HCT116 (cell line): ENCODE data around the gene TRIM31. TPM values are rescaled to one million over a fixed set of nuclear protein-coding genes. Genes with fewer than 3 reads are reported as not detected.
A peak's percentile ranks its signal among the peaks of the same experiment; 100 is the strongest.

Source experiments
- ATAC-seq: fragments of 200-7000 bp; cut with Tn5 transposase; 2 replicates; pipeline ENCODE4 v1.9.1; 2020; ENCODE audit warnings: mild to moderate bottlenecking, moderate library complexity
- BruUV-seq: library from RNA; stranded (reverse); fragments of 400-500 nt; replicated peaks from 2 replicates; lab custom pipeline; 2021; lab: Mats Ljungman, UMichigan
- CTCF ChIA-PET: fragments of 300-600 bp; sonication (Branson Sonifier 250); formaldehyde crosslinking; loops from one replicate; lab custom pipeline; 2021; ENCODE audit warnings: antibody characterized with exemption; lab: Charles Lee
- POLR2A ChIA-PET: fragments of 300-600, 350-600 bp; sonication (Branson Sonifier 250); formaldehyde crosslinking; loops from one replicate; lab custom pipeline; 2021; ENCODE audit warnings: antibody characterized with exemption; lab: Charles Lee
- RAD21 ChIA-PET, 2 experiments: fragments of 300-600 bp; sonication (Branson Sonifier 250); formaldehyde crosslinking; loops; one replicate each; lab custom pipeline; 2023; ENCODE audit warnings: low total read pairs in 2 of 2; ENCODE audit not compliant: uncharacterized antibody in 2 of 2, unreplicated experiment in 2 of 2, low non-redundant PET in 1 of 2; lab: Charles Lee
- DNase-seq: peaks from one replicate; pipeline ENCODE4 v3.0.0-alpha.2; 2010; ENCODE audit warnings: low read depth, low spot score
- H2AFZ ChIP-seq: fragments of 200-600 bp; shearing (Covaris generic), sonication (generic); 2 replicates; pipeline ENCODE4 v1.6.1; 2017; ENCODE audit warnings: low read depth, mixed run types, mixed read lengths, antibody characterized with exemption, low read length; ENCODE audit not compliant: poor library complexity, severe bottlenecking
- H3K27ac ChIP-seq: 2 replicates; pipeline ENCODE4 v1.5.1; 2012; ENCODE audit warnings: low read depth, low read length
- H3K27me3 ChIP-seq: fragments of 200-600 bp; sonication (generic); 2 replicates; pipeline ENCODE4 v1.6.1; 2016; ENCODE audit warnings: mixed run types, low read length, mixed read lengths; ENCODE audit not compliant: insufficient read depth
- H3K36me3 ChIP-seq, 2 experiments: fragments of 200-500 bp in 1 of 2; fragments of 200-600 bp in 1 of 2; sonication (Bioruptor generic) in 1 of 2; sonication (generic) in 1 of 2; 2 replicates each; pipeline versions ENCODE4 v1.5.1 to v1.6.1; 2014 to 2016; ENCODE audit warnings: low read length in 2 of 2, inconsistent platforms in 1 of 2, mixed read lengths in 1 of 2, mixed run types in 1 of 2; ENCODE audit not compliant: insufficient read depth in 2 of 2, control insufficient read depth in 1 of 2
- H3K4me1 ChIP-seq, 2 experiments: fragments of 200-600 bp in 1 of 2; sonication (generic) in 1 of 2; 2 replicates each; pipeline versions ENCODE4 v1.5.1 to v1.6.1; 2012 to 2017; ENCODE audit warnings: low read length in 2 of 2, inconsistent platforms in 1 of 2, mild to moderate bottlenecking in 1 of 2, mixed read lengths in 1 of 2, mixed run types in 1 of 2, moderate library complexity in 1 of 2; ENCODE audit not compliant: insufficient read depth in 2 of 2, control insufficient read depth in 1 of 2
- H3K4me2 ChIP-seq: fragments of 200-600 bp; sonication (generic); 2 replicates; pipeline ENCODE4 v1.6.1; 2017; ENCODE audit warnings: mixed run types, low read length, mixed read lengths
- H3K4me3 ChIP-seq, 2 experiments: fragments of 200-600 bp in 1 of 2; sonication (generic) in 1 of 2; replicated peaks in 1 of 2; 2 replicates each; pipeline ENCODE4 v1.5.1; 2011 to 2016; ENCODE audit warnings: low read length in 2 of 2, control low read depth in 1 of 2, low read depth in 1 of 2, mild to moderate bottlenecking in 1 of 2, mixed read lengths in 1 of 2, mixed run types in 1 of 2
- H3K79me2 ChIP-seq: fragments of 200-600 bp; sonication (generic); 2 replicates; pipeline ENCODE4 v1.6.1; 2017; ENCODE audit warnings: mild to moderate bottlenecking, mixed run types, low read length, moderate library complexity, mixed read lengths; ENCODE audit not compliant: insufficient read depth
- H3K9ac ChIP-seq: fragments of 200-600 bp; sonication (generic); 2 replicates; pipeline ENCODE4 v1.6.1; 2016; ENCODE audit warnings: low read length, mixed read lengths
- H3K9me2 ChIP-seq: fragments of 200-600 bp; sonication (generic), shearing (Covaris generic); 2 replicates; pipeline ENCODE4 v1.6.1; 2017; ENCODE audit warnings: mixed run types, mild to moderate bottlenecking, moderate library complexity; ENCODE audit not compliant: insufficient read depth
- H3K9me3 ChIP-seq, 2 experiments: fragments of 200-500 bp in 1 of 2; fragments of 200-600 bp in 1 of 2; sonication (Bioruptor generic) in 1 of 2; sonication (generic) in 1 of 2; 2 replicates each; pipeline ENCODE4 v1.6.1; 2014 to 2017; ENCODE audit warnings: low read length in 2 of 2, mixed read lengths in 2 of 2, inconsistent platforms in 1 of 2, low read depth in 1 of 2, mild to moderate bottlenecking in 1 of 2, mixed run types in 1 of 2, moderate library complexity in 1 of 2; ENCODE audit not compliant: control insufficient read depth in 1 of 2, insufficient read depth in 1 of 2
- H4K20me1 ChIP-seq: fragments of 200-600 bp; sonication (generic), shearing (Covaris generic); 2 replicates; pipeline ENCODE4 v1.6.1; 2017; ENCODE audit warnings: mixed run types, mild to moderate bottlenecking, moderate library complexity; ENCODE audit not compliant: insufficient read depth
- JUND ChIP-seq: IDR thresholded peaks from 2 replicates; pipeline ENCODE4 v1.6.1; 2012
- POLR2AphosphoS5 ChIP-seq: IDR thresholded peaks from 2 replicates; pipeline ENCODE4 v1.6.1; 2011; ENCODE audit warnings: mild to moderate bottlenecking, low read depth, low read length, moderate library complexity
- ZFX ChIP-seq: fragments of 450-650 bp; IDR thresholded peaks from 2 replicates; pipeline ENCODE4 v1.6.1; 2017
- ZNF274 ChIP-seq: fragments of 200-500 bp; sonication (Bioruptor generic); IDR thresholded peaks from 2 replicates; pipeline ENCODE4 v1.6.1; 2014; ENCODE audit warnings: mild to moderate bottlenecking, low read depth, low read length, inconsistent platforms
- intact Hi-C: fragments of 100-400 bp; cut with micrococcal nuclease; formaldehyde crosslinking; loops from 2 replicates; pipeline ENCODE4 v1.10.0; 2022
- total RNA-seq: library from RNA; stranded (reverse); gene quantifications from one replicate; pipeline ENCODE4 v1.2.1, GENCODE V29; 2021; ENCODE audit not compliant: unreplicated experiment
- TF ChIP-seq, protein P1 (sequence below), 3 experiments: fragments of 200-600 bp in 1 of 3; sonication (generic) in 1 of 3; IDR thresholded peaks in 2 of 3; conservative IDR thresholded peaks in 1 of 3; 2 replicates each; pipeline ENCODE4 v1.5.1; 2012 to 2017; ENCODE audit warnings: low read depth in 2 of 3, low read length in 2 of 3, antibody characterized with exemption in 1 of 3, borderline replicate concordance in 1 of 3, control low read depth in 1 of 3, mild to moderate bottlenecking in 1 of 3, mixed read lengths in 1 of 3, mixed run types in 1 of 3, moderate library complexity in 1 of 3; ENCODE audit not compliant: insufficient read depth in 1 of 3
- TF ChIP-seq, protein P2 (sequence below): IDR thresholded peaks from 2 replicates; pipeline ENCODE4 v1.6.1; 2012

The TRIM31 gene
- total RNA-seq, 1 experiment from 2014 or later, result not detected

DNA sequence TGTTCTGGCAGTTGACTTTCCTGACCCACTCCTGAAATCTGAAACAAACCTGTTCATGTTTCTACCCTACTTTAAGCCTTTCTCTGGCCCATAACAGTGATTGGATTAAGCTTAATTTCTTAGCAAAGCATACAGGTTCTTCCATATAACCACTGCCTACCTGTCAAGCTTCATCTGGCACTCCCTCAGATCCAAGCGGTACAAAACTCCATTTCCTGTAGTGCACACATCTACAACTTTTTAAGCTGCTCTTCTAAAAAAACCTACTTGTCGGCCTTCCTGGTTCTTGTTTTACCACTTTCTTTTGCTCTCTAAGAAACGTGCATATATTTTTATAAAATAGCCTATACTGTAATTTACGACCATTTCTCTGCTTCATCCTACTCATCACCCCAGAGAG is 46.8 kb downstream of the TRIM31 start:
- no peak for DNase-seq
- peak overlapping the region; percentile 71 for H3K27ac ChIP-seq
- ChIA-PET POLR2A (interaction anchor here (0.6 to 1.4 kb wide), 3 partner anchors 27 to 1323 kb away, joined by 3 to 4 read pairs (median 3); no protein-coding TSS in a partner anchor), RAD21 (no interaction called here), CTCF (interaction anchor here (1.3 kb wide), 1 partner anchor 26 kb away, joined by 3 read pairs; no protein-coding TSS in a partner anchor)
- H3K9ac ChIP-seq, result peak overlapping the region; percentile 75
- ATAC-seq, result no peak
- peak overlapping the region; percentile 83 for H3K4me2 ChIP-seq
- H4K20me1 ChIP-seq, result no peaks in the 10 kb centered on the region
- H3K36me3 ChIP-seq, result peaks cover 2 to 13% of the 10 kb centered on the region in 2 experiments; a peak in 2 of 4 replicates
- no TSS peak for BruUV-seq
- no peaks in the 10 kb centered on the region for H3K27me3 ChIP-seq
- no peak for TF ChIP-seq ZNF274
- TF ChIP-seq JUND, result peak; percentile 5; the same call in 1 of the 2 replicates
- H3K9me2 ChIP-seq, result no peaks in the 10 kb centered on the region
- H3K9me3 ChIP-seq, result no peaks in the 10 kb centered on the region
- peaks cover 38% of the 10 kb centered on the region for H3K79me2 ChIP-seq
- H3K4me3 ChIP-seq, result peak overlapping the region; percentile 78 to 84
- intact Hi-C loops, result no loop called here
- no peak overlapping the region for H2AFZ ChIP-seq
- H3K4me1 ChIP-seq, result peaks cover 7 to 26% of the 10 kb centered on the region in 2 experiments; a peak in 3 of 4 replicates

DNA sequence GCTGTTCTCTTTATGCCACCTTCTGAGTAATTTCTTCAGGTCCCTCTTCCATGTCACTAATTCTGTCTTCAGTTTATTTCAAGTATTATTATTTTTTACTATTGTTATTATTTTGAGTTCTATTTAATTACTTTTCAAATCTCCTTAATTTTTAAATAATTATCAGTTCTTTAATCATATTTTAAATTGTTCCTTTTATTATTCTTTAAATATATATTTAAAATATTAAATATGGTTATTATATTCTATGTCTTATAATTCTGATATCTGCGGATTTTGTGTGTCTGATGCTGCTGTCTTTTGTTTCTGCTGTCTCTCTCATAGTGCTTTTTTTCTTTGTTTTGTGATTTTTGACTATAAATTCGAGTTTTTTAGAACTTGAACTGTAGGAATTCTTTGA is 49.6 kb downstream of the TRIM31 start:
- TF ChIP-seq ZFX (no peak), POLR2AphosphoS5 (no peak), JUND (no peak)
- TF ChIP-seq, protein P1, sequence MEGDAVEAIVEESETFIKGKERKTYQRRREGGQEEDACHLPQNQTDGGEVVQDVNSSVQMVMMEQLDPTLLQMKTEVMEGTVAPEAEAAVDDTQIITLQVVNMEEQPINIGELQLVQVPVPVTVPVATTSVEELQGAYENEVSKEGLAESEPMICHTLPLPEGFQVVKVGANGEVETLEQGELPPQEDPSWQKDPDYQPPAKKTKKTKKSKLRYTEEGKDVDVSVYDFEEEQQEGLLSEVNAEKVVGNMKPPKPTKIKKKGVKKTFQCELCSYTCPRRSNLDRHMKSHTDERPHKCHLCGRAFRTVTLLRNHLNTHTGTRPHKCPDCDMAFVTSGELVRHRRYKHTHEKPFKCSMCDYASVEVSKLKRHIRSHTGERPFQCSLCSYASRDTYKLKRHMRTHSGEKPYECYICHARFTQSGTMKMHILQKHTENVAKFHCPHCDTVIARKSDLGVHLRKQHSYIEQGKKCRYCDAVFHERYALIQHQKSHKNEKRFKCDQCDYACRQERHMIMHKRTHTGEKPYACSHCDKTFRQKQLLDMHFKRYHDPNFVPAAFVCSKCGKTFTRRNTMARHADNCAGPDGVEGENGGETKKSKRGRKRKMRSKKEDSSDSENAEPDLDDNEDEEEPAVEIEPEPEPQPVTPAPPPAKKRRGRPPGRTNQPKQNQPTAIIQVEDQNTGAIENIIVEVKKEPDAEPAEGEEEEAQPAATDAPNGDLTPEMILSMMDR (IDR thresholded peaks at IDR 0.05 in 2 of 3, conservative IDR thresholded peaks at IDR 0.05 in 1 of 3; ENCODE audit: borderline replicate concordance in 1 of 3, insufficient read depth in 1 of 3, low read depth in 2 of 3, low read length in 2 of 3), result no peak
- TF ChIP-seq, protein P2, sequence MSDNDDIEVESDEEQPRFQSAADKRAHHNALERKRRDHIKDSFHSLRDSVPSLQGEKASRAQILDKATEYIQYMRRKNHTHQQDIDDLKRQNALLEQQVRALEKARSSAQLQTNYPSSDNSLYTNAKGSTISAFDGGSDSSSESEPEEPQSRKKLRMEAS, result no peak
- H3K36me3 ChIP-seq, result peaks cover 0 to 13% of the 10 kb centered on the region in 2 experiments; a peak in 2 of 4 replicates
- no peaks in the 10 kb centered on the region for H3K9me2 ChIP-seq
- ATAC-seq (no peak), DNase-seq (no peak)
- ChIA-PET RAD21 (interaction anchor here in 1 of 2 experiments (0.7 kb wide), 1 partner anchor 38 kb away, joined by 3 read pairs; no protein-coding TSS in a partner anchor), POLR2A (no interaction called here), CTCF (no interaction called here)
- H3K4me3 ChIP-seq, result no peak overlapping the region
- H3K4me2 ChIP-seq, result no peak overlapping the region
- H3K27me3 ChIP-seq, result no peaks in the 10 kb centered on the region
- H4K20me1 ChIP-seq, result no peaks in the 10 kb centered on the region
- BruUV-seq, result no TSS peak
- no peak overlapping the region for H3K27ac ChIP-seq
- H3K4me1 ChIP-seq, result peaks cover 14 to 31% of the 10 kb centered on the region in 2 experiments; a peak in 3 of 4 replicates
- no peak overlapping the region for H3K9ac ChIP-seq
- H3K9me3 ChIP-seq, result no peaks in the 10 kb centered on the region
- H3K79me2 ChIP-seq, result peaks cover 52% of the 10 kb centered on the region
- H2AFZ ChIP-seq, result no peak overlapping the region
- intact Hi-C loops, result no loop called here
